Right lobe of liver (tissue), 6 donors: Measurements from ENCODE around the gene B3GAT3. TPM values are rescaled to one million over a fixed set of nuclear protein-coding genes. Genes with fewer than 3 reads are reported as not detected.
A peak's percentile ranks its signal among the peaks of the same experiment; 100 is the strongest.

ENCODE experiments used
- ATAC-seq, 4 donors: fragments of 200-7000 bp; cut with Tn5 transposase; one replicate each; pipeline ENCODE4 v1.9.1; 2020; ENCODE audit warnings: mild to moderate bottlenecking in 4 of 4, moderate library complexity in 4 of 4
- DNase-seq, 3 donors: peaks; one replicate each; pipeline ENCODE4 v3.0.0-alpha.2; 2020
- H3K27ac ChIP-seq, 3 donors: fragments of 200-600 bp; one replicate each; pipeline ENCODE4 v1.8.0; 2022
- H3K27me3 ChIP-seq, 2 donors: fragments of 200-600 bp; one replicate each; pipeline ENCODE4 v1.8.0; 2022
- H3K36me3 ChIP-seq, 4 donors: fragments of 200-600 bp; sonication (generic) in 1 of 4; one replicate each; pipeline versions ENCODE4 v1.5.1 to v1.8.0; 2017 to 2022; ENCODE audit warnings: control low read depth in 1 of 4
- H3K4me1 ChIP-seq, 4 donors: fragments of 200-600 bp; sonication (generic) in 1 of 4; one replicate each; pipeline versions ENCODE4 v1.5.1 to v1.8.0; 2017 to 2022; ENCODE audit warnings: control low read depth in 1 of 4
- H3K4me3 ChIP-seq, 3 donors: fragments of 200-600 bp; one replicate each; pipeline ENCODE4 v1.8.0; 2022
- H3K9me3 ChIP-seq, 4 donors: fragments of 200-600 bp; sonication (generic) in 1 of 4; one replicate each; pipeline versions ENCODE4 v1.5.1 to v1.8.0; 2017 to 2022; ENCODE audit warnings: control low read depth in 1 of 4
- POLR2A ChIP-seq: fragments of 450-650 bp; IDR thresholded peaks from one replicate; pipeline ENCODE4 v1.6.1; 2017; ENCODE audit warnings: antibody characterized with exemption, mild to moderate bottlenecking
- WGBS: methylation state at CpG from one replicate; pipeline ENCODE4 v1.1.6; 2018; ENCODE audit warnings: low coverage, low lambda C conversion rate; ENCODE audit not compliant: insufficient coverage; ENCODE audit errors: missing lambda C conversion rate; 5-methylcytosine and 5-hydroxymethylcytosine counted together
- intact Hi-C, 2 donors: fragments of 100-400 bp; cut with DNase I; formaldehyde crosslinking; loops; one replicate each; pipeline versions ENCODE4 v1.11.2 to v1.14.1; 2022
- total RNA-seq, 6 experiments: library from RNA; depleted of rRNA in 2 of 6; stranded (reverse); fragments of >200 nt in 2 of 6; fragmentation: NEBNext Ultra II Directional in 3 of 6; extraction: Animal tissue kit (Norgen Biotek cat#: 25700) in 3 of 6; gene quantifications; one replicate each; pipeline versions ENCODE4 v1.1.0 to v1.2.4, GENCODE V29; 2016 to 2023
- TF ChIP-seq, protein P1 (sequence below), 4 donors: fragments of 200-600 bp in 3 of 4; fragments of 450-650 bp in 1 of 4; IDR thresholded peaks; one replicate each; pipeline versions ENCODE4 v1.5.1 to v1.8.0; 2016 to 2022; ENCODE audit warnings: antibody characterized with exemption in 4 of 4, mild to moderate bottlenecking in 2 of 4
- donor health status: DM: no; HTN: yes; CAD: no.
- donor health status: DM: no; HTN: no; CAD: no.
- donor health status: DM: no; HTN: no; CAD: no.
- donor health status: DM: no; HTN: yes; CAD: no.
- donor health status: DM: no; HTN: yes; CAD: no.

Gene B3GAT3
- total RNA-seq, 6 experiments from 2014 or later, result 17.1 to 32.8 (median 23.4) TPM

DNA sequence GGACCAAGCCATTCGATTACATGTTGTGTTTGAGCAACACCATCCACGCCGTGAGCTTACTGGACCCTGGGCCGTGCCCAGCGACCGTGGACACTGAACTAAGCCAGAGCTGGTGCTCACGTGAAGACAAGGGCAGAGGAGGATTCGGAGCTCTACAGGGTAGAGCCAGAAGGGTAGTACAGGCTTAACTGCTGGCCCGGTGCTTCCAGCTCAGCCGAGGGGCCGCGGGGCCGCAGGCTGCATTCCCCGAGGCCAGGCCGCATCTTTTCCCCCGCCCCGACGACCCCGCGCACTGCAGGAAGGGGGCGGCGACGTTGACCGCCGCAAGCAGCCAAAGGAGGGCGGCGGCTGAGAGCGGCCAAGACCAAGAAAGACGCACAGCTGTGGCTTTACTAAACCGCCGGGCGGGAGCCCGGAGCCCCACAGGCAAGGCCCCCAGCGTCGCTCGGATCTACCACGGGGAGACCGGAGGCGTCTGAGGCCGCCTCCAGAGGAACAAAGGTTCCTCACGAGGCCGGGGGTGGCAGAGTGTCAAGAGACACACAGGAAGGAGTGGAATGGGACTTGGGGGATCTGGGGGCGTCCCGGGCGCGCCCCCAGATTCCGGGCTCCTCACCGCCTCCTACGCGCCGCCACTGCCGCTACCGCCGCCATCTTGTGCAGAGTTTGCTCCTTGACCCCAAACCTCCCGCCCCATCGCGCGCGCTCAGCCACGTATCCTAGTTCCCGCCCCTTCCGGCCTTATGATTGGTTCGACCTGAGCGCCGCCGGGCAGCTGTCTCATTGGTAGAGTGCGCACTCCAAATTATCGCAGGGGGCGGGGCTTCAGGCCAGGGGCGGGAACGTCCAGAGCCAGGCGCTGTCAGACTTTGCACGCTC is 24.4 kb upstream of the B3GAT3 start, which contains the start of gene GANAB:
Gene GANAB (minus strand): TSS at position 668 of the 879 bp plus-strand sequence. CDS start 14 bp downstream, at position 654.
- intact Hi-C loops, result no loop called here

DNA sequence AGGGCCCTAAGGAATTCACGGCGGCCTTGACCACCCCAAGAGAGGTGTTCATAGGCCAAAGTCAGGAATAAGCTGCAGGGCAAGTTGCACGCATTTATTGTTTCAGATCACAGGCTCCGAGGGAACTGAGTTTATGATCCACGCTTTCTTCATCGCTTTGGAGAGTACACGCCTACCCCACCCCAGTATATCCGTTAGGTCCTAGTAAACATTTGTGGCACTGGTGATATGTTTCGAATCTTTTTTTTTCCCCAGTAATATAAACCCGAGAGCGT is 23.8 kb upstream of the B3GAT3 start:
- Histone ChIP-seq H3K36me3 (peaks cover 0 to 26% (median 11%) of the 10 kb centered on the region in 4 donors), H3K4me3 (peak overlapping the region; percentile 83 to 99 (median 98)), H3K27ac (peak overlapping the region; percentile 85 to 92 (median 89)), H3K27me3 (no peaks in the 10 kb centered on the region), H3K4me1 (peaks cover 0 to 17% (median 8%) of the 10 kb centered on the region in 4 donors), H3K9me3 (no peaks in the 10 kb centered on the region)
- 0% methylated on average over 4 of the region's 11 CpGs for WGBS
- DNase-seq (no peak), ATAC-seq (no peak)
- TF ChIP-seq, protein P1, sequence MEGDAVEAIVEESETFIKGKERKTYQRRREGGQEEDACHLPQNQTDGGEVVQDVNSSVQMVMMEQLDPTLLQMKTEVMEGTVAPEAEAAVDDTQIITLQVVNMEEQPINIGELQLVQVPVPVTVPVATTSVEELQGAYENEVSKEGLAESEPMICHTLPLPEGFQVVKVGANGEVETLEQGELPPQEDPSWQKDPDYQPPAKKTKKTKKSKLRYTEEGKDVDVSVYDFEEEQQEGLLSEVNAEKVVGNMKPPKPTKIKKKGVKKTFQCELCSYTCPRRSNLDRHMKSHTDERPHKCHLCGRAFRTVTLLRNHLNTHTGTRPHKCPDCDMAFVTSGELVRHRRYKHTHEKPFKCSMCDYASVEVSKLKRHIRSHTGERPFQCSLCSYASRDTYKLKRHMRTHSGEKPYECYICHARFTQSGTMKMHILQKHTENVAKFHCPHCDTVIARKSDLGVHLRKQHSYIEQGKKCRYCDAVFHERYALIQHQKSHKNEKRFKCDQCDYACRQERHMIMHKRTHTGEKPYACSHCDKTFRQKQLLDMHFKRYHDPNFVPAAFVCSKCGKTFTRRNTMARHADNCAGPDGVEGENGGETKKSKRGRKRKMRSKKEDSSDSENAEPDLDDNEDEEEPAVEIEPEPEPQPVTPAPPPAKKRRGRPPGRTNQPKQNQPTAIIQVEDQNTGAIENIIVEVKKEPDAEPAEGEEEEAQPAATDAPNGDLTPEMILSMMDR (IDR thresholded peaks at IDR 0.05), result no peak
- no peak for TF ChIP-seq POLR2A
- intact Hi-C loops, result no loop called here

More for the DNA sequence above, 24.4 kb upstream of the B3GAT3 start, which contains the start of gene GANAB:
- Histone ChIP-seq H3K27me3 (no peaks in the 10 kb centered on the region), H3K36me3 (peaks cover 0 to 26% (median 11%) of the 10 kb centered on the region in 4 donors), H3K9me3 (no peaks in the 10 kb centered on the region), H3K4me1 (peaks cover 0 to 17% (median 8%) of the 10 kb centered on the region in 4 donors), H3K4me3 (peak within 1 kb of the TSS; percentile 83 to 99 (median 98)), H3K27ac (peak within 1 kb of the TSS; percentile 85 to 92 (median 89))
- WGBS, result 0% methylated on average over 24 of the region's 73 CpGs
- peak; percentile 90 for TF ChIP-seq POLR2A
- TF ChIP-seq, protein P1 (IDR thresholded peaks at IDR 0.05), result no peak
- ATAC-seq, result peak; percentile 95 to 98 (median 97)
- peak; percentile 99 to 100 (median 99) for DNase-seq

DNA sequence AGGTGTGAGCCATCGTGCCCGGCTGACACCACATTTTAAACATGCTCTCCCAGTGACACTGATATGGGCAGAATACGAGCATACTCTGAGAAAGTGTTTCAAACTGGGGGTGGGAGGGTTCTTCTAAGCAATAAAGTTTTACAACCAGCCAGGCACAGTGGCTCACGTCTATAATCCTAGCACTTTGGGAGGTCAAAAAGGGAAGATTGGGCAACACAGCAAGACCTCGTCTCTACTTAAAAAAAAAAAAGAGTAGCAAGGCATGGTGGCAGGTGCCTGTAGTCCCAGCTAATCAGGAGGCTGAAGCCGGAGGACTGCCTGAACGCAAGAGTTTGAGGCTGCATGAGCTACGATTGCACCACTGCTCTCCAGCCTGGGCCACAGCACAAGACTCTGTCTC is 22.4 kb upstream of the B3GAT3 start:
- TF ChIP-seq, protein P1 (IDR thresholded peaks at IDR 0.05), result no peak
- TF ChIP-seq POLR2A, result no peak
- DNase-seq (no peak), ATAC-seq (no peak)
- WGBS, result 67% methylated on average over 8 of the region's 8 CpGs
- no peak overlapping the region for H3K4me3 ChIP-seq
- H3K4me1 ChIP-seq, result peaks cover 0 to 17% (median 8%) of the 10 kb centered on the region in 4 donors
- H3K27me3 ChIP-seq, result no peaks in the 10 kb centered on the region
- intact Hi-C loops, result no loop called here
- peaks cover 0 to 20% (median 6%) of the 10 kb centered on the region in 4 donors for H3K36me3 ChIP-seq
- no peaks in the 10 kb centered on the region for H3K9me3 ChIP-seq
- H3K27ac ChIP-seq, result no peak overlapping the region

DNA sequence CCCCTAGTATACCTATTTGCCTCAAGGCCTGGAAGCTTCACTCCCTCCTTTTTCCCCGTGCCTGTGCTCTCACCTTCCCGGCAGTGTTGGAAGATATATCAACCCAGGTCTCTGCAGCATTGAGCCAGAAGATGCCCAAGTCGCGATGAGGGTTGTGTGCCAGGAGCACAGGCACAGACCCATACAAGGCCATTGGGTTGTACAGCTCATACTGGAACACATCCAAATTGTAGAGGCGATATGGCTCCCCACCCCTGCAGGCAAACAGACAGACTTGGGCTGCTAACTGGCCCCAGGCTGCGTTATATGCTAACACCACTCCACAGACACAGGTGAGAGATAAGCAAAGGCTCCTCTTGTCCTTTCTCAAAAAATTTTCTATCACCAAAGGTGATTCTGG is 10.7 kb upstream of the B3GAT3 start:
- WGBS, result 72% methylated on average over 2 of the region's 6 CpGs
- Histone ChIP-seq H3K27ac (no peak overlapping the region), H3K9me3 (no peaks in the 10 kb centered on the region), H3K27me3 (no peaks in the 10 kb centered on the region), H3K4me3 (no peak overlapping the region), H3K36me3 (peaks cover 18 to 99% (median 55%) of the 10 kb centered on the region in 4 donors), H3K4me1 (no peaks in the 10 kb centered on the region)
- DNase-seq (no peak), ATAC-seq (no peak)
- TF ChIP-seq, protein P1 (IDR thresholded peaks at IDR 0.05), result no peak
- no peak for TF ChIP-seq POLR2A
- intact Hi-C loops, result no loop called here
